ENCODE measurements around the gene TIFAB. TPM values are rescaled to one million over a fixed set of nuclear protein-coding genes. Genes with fewer than 3 reads are reported as not detected.

Gene TIFAB
- polyA plus RNA-seq, 1 of the 3 experiments (the other 2 are of a cell fraction) = not detected

- no peak for TF ChIP-seq ZBTB33 (IDR thresholded peaks at IDR 0.05; ENCODE audit: borderline replicate concordance, low read depth)
These were observed 4.7 kb downstream of the TIFAB start, which contains the start of gene DCANP1 (continued) for GRCh38 chr5:135447298-135447929.

- Histone ChIP-seq H3K4me2 (no peak overlapping the region), H3K9ac (no peak overlapping the region), H3K36me3 (replicated peaks in 1 of 2; ENCODE audit: control insufficient read depth in 1 of 2, insufficient read depth in 2 of 2, low read length in 1 of 2) (no peaks in the 10 kb centered on the region), H2AFZ (ENCODE audit: low read depth) (no peak overlapping the region), H3K79me2 (ENCODE audit: insufficient read depth) (no peaks in the 10 kb centered on the region), H3K27ac (ENCODE audit: low read depth in 2 of 2, low read length in 1 of 2) (no peak overlapping the region), H4K20me1 (ENCODE audit: insufficient read depth) (no peaks in the 10 kb centered on the region), H3K4me3 (ENCODE audit: low read depth in 2 of 2, low read length in 1 of 2) (no peak overlapping the region), H3F3A (replicated peaks; ENCODE audit: insufficient read depth) (no peaks in the 10 kb centered on the region), H3K9me3 (no peaks in the 10 kb centered on the region), H3K9me2 (no peaks in the 10 kb centered on the region), H3K4me1 (ENCODE audit: control insufficient read depth in 1 of 2, insufficient read depth in 2 of 2, low read depth in 1 of 2, low read length in 1 of 2) (peaks cover 0 to 7% of the 10 kb centered on the region in 2 experiments; a peak in 1 of 4 replicates), H3K27me3 (ENCODE audit: insufficient read depth) (peaks cover 11% of the 10 kb centered on the region; the same call in 1 of the 2 replicates)
- POLR2A ChIA-PET = no interaction called here
- no peak for DNase-seq
- 95% methylated on average over 4 of the region's 7 CpGs for WGBS (ENCODE audit: low lambda C conversion rate)
- CTCF ChIA-PET = interaction anchor here (0.7 to 5.5 kb wide), 5 partner anchors 10 to 115 kb away, joined by 3 to 50 read pairs (median 15); no protein-coding TSS in a partner anchor
- TF ChIP-seq FOXJ3 (CRISPR knock-in tag; IDR thresholded peaks at IDR 0.05) (no peak), CTCF (IDR thresholded peaks at IDR 0.05) (no peak), RAD21 (IDR thresholded peaks at IDR 0.05; ENCODE audit: low read length) (no peak), TCF12 (IDR thresholded peaks at IDR 0.05) (no peak), MEF2A (IDR thresholded peaks at IDR 0.05; ENCODE audit: borderline replicate concordance, low read depth) (no peak), ZBTB33 (IDR thresholded peaks at IDR 0.05; ENCODE audit: borderline replicate concordance, low read depth) (no peak), GABPA (IDR thresholded peaks at IDR 0.05; ENCODE audit: low read depth) (no peak), TAF1 (IDR thresholded peaks at IDR 0.05; ENCODE audit: borderline replicate concordance, low read depth, low read length) (no peak), RXRA (IDR thresholded peaks at IDR 0.05; ENCODE audit: borderline replicate concordance, low read depth) (no peak), USF1 (IDR thresholded peaks at IDR 0.05; ENCODE audit: borderline replicate concordance, low read depth) (no peak), USF2 (IDR thresholded peaks at IDR 0.05; ENCODE audit: borderline replicate concordance, low read depth, low read length) (no peak), RFX5 (IDR thresholded peaks at IDR 0.05; ENCODE audit: low read length) (no peak), REST (IDR thresholded peaks at IDR 0.05; ENCODE audit: low read depth, low read length) (no peak), PBX3 (IDR thresholded peaks at IDR 0.05) (no peak), FOSL2 (IDR thresholded peaks at IDR 0.05; ENCODE audit: borderline replicate concordance, low read depth) (no peak), SMC3 (IDR thresholded peaks at IDR 0.05; ENCODE audit: low read depth, low read length) (no peak), MAX (IDR thresholded peaks at IDR 0.05; ENCODE audit: low read depth) (no peak)
These were observed 5.5 kb downstream of the TIFAB start for GRCh38 chr5:135446615-135447014.
